Muscle layer of colon (tissue), 2 donors: ENCODE data around the gene IER2.
A peak's percentile ranks its signal among the peaks of the same experiment; 100 is the strongest.
"Not testable (repeated sequence)": the region's sequence is repeated elsewhere in the genome, so short reads cannot be mapped to it uniquely, and the experiment has no call there.

Experiments
- H3K27ac ChIP-seq: one replicate; pipeline ENCODE4 v1.7.0; 2013; ENCODE audit warnings: low read depth, mild to moderate bottlenecking, low read length, moderate library complexity
- H3K27me3 ChIP-seq, 2 donors: one replicate each; pipeline ENCODE4 v1.7.0; 2013; ENCODE audit warnings: low read length in 2 of 2, mild to moderate bottlenecking in 2 of 2; ENCODE audit not compliant: insufficient read depth in 2 of 2, control insufficient read depth in 1 of 2
- H3K36me3 ChIP-seq: one replicate; pipeline ENCODE4 v1.7.0; 2013; ENCODE audit warnings: mild to moderate bottlenecking, low read length; ENCODE audit not compliant: insufficient read depth
- H3K4me1 ChIP-seq: one replicate; pipeline ENCODE4 v1.7.0; 2013; ENCODE audit warnings: mild to moderate bottlenecking, low read length; ENCODE audit not compliant: insufficient read depth
- H3K4me3 ChIP-seq, 2 donors: one replicate each; pipeline ENCODE4 v1.7.0; 2013; ENCODE audit warnings: low read length in 2 of 2, low read depth in 1 of 2, mild to moderate bottlenecking in 1 of 2, moderate library complexity in 1 of 2
- H3K9ac ChIP-seq: one replicate; pipeline ENCODE4 v1.7.0; 2013; ENCODE audit warnings: low read length
- H3K9me3 ChIP-seq: one replicate; pipeline ENCODE4 v1.7.0; 2013; ENCODE audit warnings: mild to moderate bottlenecking, low read length
- donor health status: abdominal sarcoma.
- donor health status: Adenocarcinoma of cecum.

IER2 gene

DNA sequence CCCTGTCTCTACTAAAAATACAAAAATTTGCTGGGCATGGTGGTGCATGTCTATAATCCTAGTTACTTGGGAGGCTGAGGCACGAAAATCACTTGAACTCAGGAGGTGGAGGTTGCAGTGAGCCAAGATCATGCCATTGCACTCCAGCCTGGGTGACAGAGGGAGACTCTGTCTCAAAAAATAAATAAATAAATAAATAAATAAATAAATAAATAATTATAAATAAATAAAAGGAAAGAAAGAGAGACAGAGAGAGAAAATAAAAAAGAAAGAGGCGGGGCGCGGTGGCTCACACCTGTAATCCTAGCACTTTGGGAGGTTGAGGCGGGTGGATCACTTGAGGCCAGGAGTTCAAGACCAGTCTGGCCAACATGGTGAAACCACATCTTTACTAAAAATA is 27.4 kb downstream of the IER2 start:
- not testable (repeated sequence) for H3K27ac ChIP-seq, H3K36me3 ChIP-seq, H3K9me3 ChIP-seq, H3K4me3 ChIP-seq, H3K27me3 ChIP-seq, H3K9ac ChIP-seq
- H3K4me1 ChIP-seq: peaks cover 13% of the 10 kb centered on the region

DNA sequence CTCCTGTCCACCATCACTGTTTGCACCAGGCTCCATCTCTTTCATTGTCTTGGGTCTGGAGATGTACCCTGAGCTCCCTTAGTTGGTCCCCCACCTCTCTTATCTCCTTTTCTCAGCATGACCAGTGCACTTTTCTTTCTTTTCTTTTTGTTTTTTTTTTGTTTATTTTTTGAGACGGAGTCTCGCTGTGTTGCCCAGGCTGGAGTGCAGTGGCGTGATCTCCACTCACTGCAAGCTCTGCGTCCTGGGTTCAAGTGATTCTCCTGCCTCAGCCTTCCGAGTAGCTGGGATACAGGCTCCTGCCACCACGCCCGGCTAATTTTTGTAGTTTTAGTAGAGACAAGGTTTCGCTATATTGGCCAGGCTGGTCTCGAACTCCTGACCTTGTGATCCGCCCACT is 28.1 kb downstream of the IER2 start:
- not testable (repeated sequence) for H3K27ac ChIP-seq, H3K4me3 ChIP-seq, H3K9ac ChIP-seq, H3K9me3 ChIP-seq, H3K27me3 ChIP-seq, H3K36me3 ChIP-seq
- peaks cover 13% of the 10 kb centered on the region for H3K4me1 ChIP-seq

- H3K4me1 ChIP-seq: peaks cover 13% of the 10 kb centered on the region
- H3K4me3 ChIP-seq: peak overlapping the region in 1 of 2 donors; percentile 4
- no peak overlapping the region for H3K27ac ChIP-seq
- no peaks in the 10 kb centered on the region for H3K27me3 ChIP-seq
- H3K36me3 ChIP-seq: no peaks in the 10 kb centered on the region
- H3K9ac ChIP-seq: no peak overlapping the region
- H3K9me3 ChIP-seq: no peaks in the 10 kb centered on the region
These were observed 31.7 kb downstream of the IER2 start for GRCh38 chr19:13181747-13182388.

DNA sequence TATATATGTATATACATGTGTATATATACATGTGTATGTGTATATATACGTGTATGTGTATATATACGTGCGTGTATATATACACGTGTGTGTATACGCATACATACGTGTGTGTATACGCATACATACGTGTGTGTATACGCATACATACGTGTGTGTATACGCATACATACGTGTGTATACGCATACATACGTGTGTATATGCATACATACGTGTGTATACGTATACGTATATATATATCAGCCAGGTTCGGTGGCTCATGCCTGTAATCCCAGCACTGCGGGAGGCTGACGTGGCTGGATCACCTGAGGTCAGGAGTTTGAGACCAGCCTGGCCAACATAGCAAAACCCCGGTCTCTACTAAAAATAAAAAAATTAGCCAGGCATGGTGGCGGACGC is 34.7 kb downstream of the IER2 start:
- not testable (repeated sequence) for H3K36me3 ChIP-seq, H3K9me3 ChIP-seq, H3K27ac ChIP-seq, H3K4me3 ChIP-seq, H3K27me3 ChIP-seq, H3K9ac ChIP-seq
- peaks cover 13% of the 10 kb centered on the region for H3K4me1 ChIP-seq

DNA sequence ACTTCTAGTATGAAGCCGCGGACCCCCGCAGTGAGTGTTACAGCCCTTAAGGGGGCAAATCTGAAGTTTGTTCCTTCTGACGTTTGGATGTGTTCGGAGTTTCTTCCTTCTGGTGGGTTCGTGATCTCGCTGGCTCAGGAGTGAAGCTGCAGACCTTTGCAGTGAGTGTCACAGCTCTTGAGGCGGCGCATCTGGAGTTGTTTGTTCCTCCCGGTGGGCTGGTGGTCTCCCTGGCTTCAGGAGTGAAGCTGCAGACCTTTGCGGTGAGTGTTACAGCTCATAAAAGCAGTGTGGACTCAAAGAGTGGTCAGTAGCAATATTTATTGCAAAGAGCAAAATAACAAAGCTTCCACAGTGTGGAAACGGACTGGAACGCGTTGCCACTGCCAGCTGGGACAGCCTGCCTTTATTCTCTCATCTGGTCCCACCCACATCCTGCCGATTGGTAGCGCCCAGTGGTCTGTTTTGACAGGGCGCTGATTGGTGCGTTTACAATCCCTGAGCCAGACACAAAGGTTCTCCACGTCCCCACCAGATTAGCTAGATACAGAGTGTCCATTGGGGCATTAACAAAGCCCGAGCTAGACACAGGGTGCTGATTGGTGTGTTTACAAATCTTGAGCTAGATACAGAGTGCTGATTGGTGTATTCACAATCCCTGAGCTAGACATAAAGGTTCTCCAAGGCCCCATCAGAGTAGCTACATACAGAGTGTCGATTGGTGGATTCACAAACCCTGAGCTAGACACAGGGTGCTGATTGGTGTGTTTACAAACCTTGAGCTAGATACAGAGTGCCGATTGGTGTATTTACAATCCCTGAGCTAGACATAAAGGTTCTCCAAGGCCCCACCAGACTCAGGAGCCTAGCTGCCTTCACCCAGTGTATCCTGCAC is 35.8 kb downstream of the IER2 start:
- H3K27ac ChIP-seq, H3K9me3 ChIP-seq, H3K36me3 ChIP-seq, H3K4me3 ChIP-seq, H3K27me3 ChIP-seq, H3K9ac ChIP-seq, H3K4me1 ChIP-seq: not testable (repeated sequence)

DNA sequence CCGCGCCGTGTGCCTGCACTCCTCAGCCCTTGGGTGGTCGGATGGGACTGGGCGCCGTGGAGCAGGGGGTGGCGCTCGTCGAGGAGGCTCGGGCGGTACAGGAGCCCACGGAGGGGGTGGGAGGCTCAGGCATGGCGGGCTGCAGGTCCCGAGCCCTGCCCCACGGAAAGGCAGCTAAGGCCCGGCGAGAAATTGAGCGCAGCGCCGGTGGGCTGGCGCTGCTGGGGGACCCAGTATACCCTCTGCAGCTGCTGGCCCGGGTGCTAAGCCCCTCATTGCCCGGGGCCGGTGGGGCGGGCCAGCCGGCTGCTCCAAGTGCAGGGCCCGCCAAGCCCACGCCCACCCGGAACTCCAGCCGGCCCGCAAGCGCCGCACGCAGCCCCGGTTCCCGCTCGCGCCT is 36.5 kb downstream of the IER2 start:
- not testable (repeated sequence) for H3K4me3 ChIP-seq, H3K9me3 ChIP-seq, H3K4me1 ChIP-seq, H3K9ac ChIP-seq, H3K36me3 ChIP-seq, H3K27ac ChIP-seq, H3K27me3 ChIP-seq

DNA sequence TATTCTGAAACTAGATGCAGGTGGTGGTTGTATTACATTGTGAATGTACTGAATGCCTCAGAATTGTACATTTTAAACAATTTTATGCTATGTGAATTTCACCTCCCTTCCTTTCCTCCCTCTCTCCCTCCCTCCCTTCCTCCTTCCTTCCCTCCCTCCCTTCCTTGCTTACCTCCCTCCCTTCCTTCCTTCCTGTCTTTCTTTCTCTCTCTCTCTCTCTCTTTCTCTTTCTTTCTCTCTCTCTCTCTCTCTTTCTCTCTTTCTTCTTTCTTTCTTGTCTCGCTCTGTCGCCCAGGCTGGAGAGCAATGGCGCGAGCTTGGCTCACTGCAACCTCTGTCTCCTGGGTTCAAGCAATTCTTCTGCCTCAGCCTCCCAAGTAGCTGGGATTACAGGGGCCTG is 37.2 kb downstream of the IER2 start:
- no peak overlapping the region for H3K4me3 ChIP-seq
- H3K9ac ChIP-seq: no peak overlapping the region
- no peaks in the 10 kb centered on the region for H3K36me3 ChIP-seq
- H3K27me3 ChIP-seq: no peaks in the 10 kb centered on the region
- no peak overlapping the region for H3K27ac ChIP-seq
- no peaks in the 10 kb centered on the region for H3K4me1 ChIP-seq
- H3K9me3 ChIP-seq: no peaks in the 10 kb centered on the region

DNA sequence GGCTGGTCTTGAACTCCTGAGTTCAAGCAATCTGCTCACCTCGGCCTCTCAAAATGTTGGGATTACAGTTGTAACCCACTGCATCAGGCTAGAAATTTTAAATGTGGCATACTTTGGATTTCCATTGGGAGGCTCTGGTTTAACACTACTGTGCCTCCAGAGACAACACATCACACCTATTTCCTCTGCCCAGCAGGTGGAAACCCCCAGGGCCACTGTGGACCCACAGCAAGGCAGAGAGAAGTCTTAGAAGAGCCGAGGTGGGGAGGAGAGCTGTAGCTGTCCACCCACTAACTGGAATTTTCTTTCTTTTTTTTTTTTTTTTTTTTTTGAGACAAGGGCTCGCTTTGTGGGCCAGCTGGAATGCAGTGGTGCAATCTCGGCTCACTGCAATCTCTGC is 39.4 kb downstream of the IER2 start:
- H3K27me3 ChIP-seq: no peaks in the 10 kb centered on the region
- H3K4me3 ChIP-seq: no peak overlapping the region
- no peaks in the 10 kb centered on the region for H3K9me3 ChIP-seq
- H3K27ac ChIP-seq: no peak overlapping the region
- H3K9ac ChIP-seq: no peak overlapping the region
- no peaks in the 10 kb centered on the region for H3K4me1 ChIP-seq
- H3K36me3 ChIP-seq: no peaks in the 10 kb centered on the region

DNA sequence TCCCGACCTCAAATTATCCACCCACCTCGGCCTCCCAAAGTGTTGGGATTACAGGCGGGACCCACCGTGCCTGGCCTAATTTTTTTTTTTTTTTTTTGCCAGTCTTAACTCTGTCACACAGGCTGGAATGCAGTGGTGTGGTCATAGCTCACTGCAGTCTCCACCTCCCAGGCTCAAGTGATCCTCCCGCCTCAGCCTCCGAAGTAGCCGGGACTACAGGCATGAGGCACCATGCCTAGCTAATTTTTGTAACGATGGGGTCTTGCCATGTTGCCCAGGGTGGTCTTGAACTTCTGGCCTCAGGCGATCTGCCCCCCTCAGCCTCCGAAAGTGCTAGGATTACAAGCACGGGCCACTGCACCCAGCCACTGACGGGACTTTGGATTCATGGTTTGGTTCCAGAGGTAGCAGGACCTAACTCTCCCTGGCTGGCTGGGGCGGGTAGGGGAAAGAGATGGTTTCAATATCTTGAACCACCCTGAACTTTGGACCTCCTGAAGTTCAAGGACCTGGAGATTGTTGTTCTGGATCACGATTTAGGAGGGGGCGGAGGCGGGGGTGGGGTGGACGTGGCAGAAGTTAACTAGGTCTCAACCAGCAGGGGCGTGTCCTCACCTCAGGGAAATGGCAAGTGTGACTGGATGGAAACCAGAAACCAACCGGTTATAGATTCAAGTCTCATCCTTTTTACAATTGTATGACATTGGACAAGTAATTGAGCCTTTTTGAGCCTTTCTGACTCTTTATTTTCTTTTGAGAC is 40.8 kb downstream of the IER2 start:
- H3K27ac ChIP-seq: no peak overlapping the region
- H3K9ac ChIP-seq: no peak overlapping the region

DNA sequence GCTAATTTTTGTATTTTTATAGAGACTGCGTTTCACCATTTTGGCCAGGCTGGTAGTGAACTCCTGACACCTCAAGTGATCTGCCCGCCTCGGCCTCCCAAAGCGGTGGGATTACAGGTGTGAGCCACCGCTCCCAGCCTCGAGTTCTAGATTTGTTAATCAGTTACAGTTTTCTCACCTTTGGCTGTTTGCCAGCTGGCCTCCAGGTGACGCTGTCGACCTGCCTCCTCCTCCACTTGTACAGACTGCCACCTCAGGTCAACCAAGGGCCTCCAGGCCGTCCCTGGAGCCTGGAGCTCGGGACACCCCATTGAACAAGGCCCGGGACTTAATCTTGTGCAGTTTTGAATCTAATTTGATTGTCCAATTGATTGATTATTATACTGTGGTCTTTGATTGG is 45.5 kb downstream of the IER2 start:
- Histone ChIP-seq H3K27ac (no peak overlapping the region), H3K9me3 (no peaks in the 10 kb centered on the region), H3K4me1 (no peaks in the 10 kb centered on the region), H3K36me3 (no peaks in the 10 kb centered on the region), H3K9ac (no peak overlapping the region), H3K27me3 (no peaks in the 10 kb centered on the region), H3K4me3 (no peak overlapping the region)

More for the DNA sequence above, 40.8 kb downstream of the IER2 start:
- H3K36me3 ChIP-seq: no peaks in the 10 kb centered on the region
- no peak overlapping the region for H3K4me3 ChIP-seq
- no peaks in the 10 kb centered on the region for H3K27me3 ChIP-seq
- no peaks in the 10 kb centered on the region for H3K9me3 ChIP-seq
- no peaks in the 10 kb centered on the region for H3K4me1 ChIP-seq

- Histone ChIP-seq H3K4me3 (no peak overlapping the region), H3K36me3 (no peaks in the 10 kb centered on the region), H3K27me3 (no peaks in the 10 kb centered on the region), H3K4me1 (no peaks in the 10 kb centered on the region), H3K9ac (no peak overlapping the region), H3K27ac (no peak overlapping the region), H3K9me3 (no peaks in the 10 kb centered on the region)
These were observed 48.4 kb downstream of the IER2 start for GRCh38 chr19:13198634-13199033.
